IMR-90 (cell line): ENCODE measurements around the gene RPTOR. TPM values are rescaled to one million over a fixed set of nuclear protein-coding genes. Genes with fewer than 3 reads are reported as not detected.

Experiments used
- ATAC-seq: fragments of 200-7000 bp; cut with Tn5 transposase; 2 replicates; pipeline ENCODE4 v1.9.1; 2020; ENCODE audit warnings: low read depth, mild to moderate bottlenecking, moderate library complexity
- BruUV-seq: library from RNA; stranded (reverse); fragments of 400-500 nt; replicated peaks from 2 replicates; lab custom pipeline; 2021; lab: Mats Ljungman, UMichigan
- CTCF ChIA-PET: fragments of 300-600 bp; formaldehyde crosslinking; extraction: SDS; loops from one replicate; lab custom pipeline; 2021; ENCODE audit warnings: antibody characterized with exemption; lab: Yijun Ruan, JAX
- POLR2A ChIA-PET: fragments of 300-600 bp; sonication (Branson Sonifier 250); formaldehyde crosslinking; loops from one replicate; lab custom pipeline; 2022; ENCODE audit warnings: antibody characterized with exemption; ENCODE audit not compliant: unreplicated experiment; lab: Charles Lee
- DNase-seq: peaks from one replicate; pipeline ENCODE4 v3.0.0; 2013
- H2AFZ ChIP-seq: replicated peaks from 2 replicates; pipeline ENCODE3; 2013; ENCODE audit warnings: low read length, mild to moderate bottlenecking; ENCODE audit not compliant: poor library complexity
- H2AK5ac ChIP-seq: 2 replicates; pipeline ENCODE4 v1.6.1; 2013; ENCODE audit warnings: low read depth, low read length, inconsistent platforms
- H2AK9ac ChIP-seq: replicated peaks from 2 replicates; pipeline ENCODE3; 2013; ENCODE audit warnings: mild to moderate bottlenecking, low read depth, low read length, moderate library complexity; ENCODE audit not compliant: poor library complexity
- H2BK120ac ChIP-seq: 2 replicates; pipeline ENCODE4 v1.6.1; 2013; ENCODE audit warnings: low read depth, low read length, inconsistent platforms
- H2BK15ac ChIP-seq: 3 replicates; pipeline ENCODE4 v1.6.1; 2013; ENCODE audit warnings: low read depth, low read length, inconsistent platforms
- H2BK20ac ChIP-seq: 2 replicates; pipeline ENCODE4 v1.6.1; 2013; ENCODE audit warnings: low read depth, mild to moderate bottlenecking, inconsistent platforms, low read length, moderate library complexity
- H2BK5ac ChIP-seq: 2 replicates; pipeline ENCODE4 v1.6.1; 2013; ENCODE audit warnings: mild to moderate bottlenecking, low read depth, low read length, inconsistent platforms; ENCODE audit not compliant: poor library complexity, severe bottlenecking
- H3K14ac ChIP-seq: replicated peaks from 2 replicates; pipeline ENCODE4 v1.6.1; 2013; ENCODE audit warnings: low read depth, low read length, inconsistent platforms
- H3K18ac ChIP-seq: 2 replicates; pipeline ENCODE4 v1.6.1; 2013; ENCODE audit warnings: low read depth, low read length, control low read depth
- H3K23ac ChIP-seq: 2 replicates; pipeline ENCODE4 v1.6.1; 2013; ENCODE audit warnings: low read depth, low read length, inconsistent platforms
- H3K27ac ChIP-seq: 2 replicates; pipeline ENCODE4 v1.5.1; 2013; ENCODE audit warnings: mild to moderate bottlenecking, control low read depth, low read length; ENCODE audit not compliant: insufficient read depth
- H3K27me3 ChIP-seq: 2 replicates; pipeline ENCODE4 v1.6.1; 2013; ENCODE audit warnings: low read length; ENCODE audit not compliant: control insufficient read depth, insufficient read depth
- H3K36me3 ChIP-seq: 2 replicates; pipeline ENCODE4 v1.6.1; 2013; ENCODE audit warnings: low read length, mixed read lengths; ENCODE audit not compliant: control insufficient read depth, insufficient read depth
- H3K4ac ChIP-seq: 2 replicates; pipeline ENCODE4 v1.6.1; 2013; ENCODE audit warnings: low read depth, low read length, inconsistent platforms
- H3K4me1 ChIP-seq: 2 replicates; pipeline ENCODE4 v1.6.1; 2013; ENCODE audit warnings: low read length, mixed read lengths; ENCODE audit not compliant: control insufficient read depth, insufficient read depth
- H3K4me2 ChIP-seq: 2 replicates; pipeline ENCODE4 v1.6.1; 2013; ENCODE audit warnings: low read depth, mild to moderate bottlenecking, control low read depth, low read length, moderate library complexity
- H3K4me3 ChIP-seq: 2 replicates; pipeline ENCODE4 v1.5.1; 2013; ENCODE audit warnings: low read depth, mild to moderate bottlenecking, control low read depth, low read length, moderate library complexity; ENCODE audit not compliant: insufficient read depth
- H3K56ac ChIP-seq: 2 replicates; pipeline ENCODE4 v1.6.1; 2013; ENCODE audit warnings: low read length, inconsistent platforms; ENCODE audit not compliant: insufficient read depth; ENCODE audit errors: extremely low read depth
- H3K79me1 ChIP-seq, 2 experiments: 2 replicates each; pipeline ENCODE4 v1.6.1; 2013; ENCODE audit warnings: low read length in 2 of 2, inconsistent platforms in 1 of 2, low read depth in 1 of 2
- H3K9ac ChIP-seq: 2 replicates; pipeline ENCODE4 v1.6.1; 2013; ENCODE audit warnings: low read depth, low read length, control low read depth
- H3K9me1 ChIP-seq: 2 replicates; pipeline ENCODE4 v1.6.1; 2013; ENCODE audit warnings: low read length, inconsistent platforms; ENCODE audit not compliant: insufficient read depth
- H3K9me3 ChIP-seq: 2 replicates; pipeline ENCODE4 v1.6.1; 2013; ENCODE audit warnings: low read length; ENCODE audit not compliant: control insufficient read depth, insufficient read depth
- H4K20me1 ChIP-seq: 2 replicates; pipeline ENCODE4 v1.6.1; 2013; ENCODE audit warnings: low read length, inconsistent platforms; ENCODE audit not compliant: insufficient read depth
- H4K5ac ChIP-seq: 2 replicates; pipeline ENCODE4 v1.6.1; 2013; ENCODE audit warnings: mild to moderate bottlenecking, low read depth, low read length, control low read depth
- H4K8ac ChIP-seq, 2 experiments: 2 replicates each; pipeline ENCODE4 v1.6.1; 2013; ENCODE audit warnings: low read depth in 2 of 2, low read length in 2 of 2, control low read depth in 1 of 2, inconsistent platforms in 1 of 2
- H4K91ac ChIP-seq: 2 replicates; pipeline ENCODE4 v1.6.1; 2013; ENCODE audit warnings: low read depth, low read length, inconsistent platforms; ENCODE audit not compliant: insufficient read depth
- BHLHE40 ChIP-seq: fragments of 150-350 bp; IDR thresholded peaks from 2 replicates; pipeline ENCODE4 v1.6.1; 2016; ENCODE audit warnings: mild to moderate bottlenecking, low read depth, low read length
- CTCF ChIP-seq: conservative IDR thresholded peaks from 2 replicates; pipeline ENCODE4 v1.5.1; 2012; ENCODE audit warnings: mild to moderate bottlenecking, low read depth, low read length, improper control_type of control experiment
- ELK1 ChIP-seq: fragments of 150-350 bp; IDR thresholded peaks from 2 replicates; pipeline ENCODE4 v1.6.1; 2016; ENCODE audit warnings: low read depth, mild to moderate bottlenecking, low read length, moderate library complexity, borderline replicate concordance
- FOS ChIP-seq: fragments of 150-350 bp; IDR thresholded peaks from 2 replicates; pipeline ENCODE4 v1.6.1; 2016; ENCODE audit warnings: low read depth, low read length
- MAZ ChIP-seq: IDR thresholded peaks from 2 replicates; pipeline ENCODE4 v1.6.1; 2012; ENCODE audit warnings: low read depth, mild to moderate bottlenecking, low read length, improper control_type of control experiment, moderate library complexity, borderline replicate concordance
- POLR2A ChIP-seq: IDR thresholded peaks from 2 replicates; pipeline ENCODE4 v1.6.1; 2012; ENCODE audit warnings: mild to moderate bottlenecking, low read depth, low read length
- WGBS, 2 experiments: methylation state at CpG; one replicate each; pipeline versions ENCODE4 v1.1.5 to v1.1.7; 2013; ENCODE audit warnings: missing lambda C conversion rate in 2 of 2; ENCODE audit not compliant: insufficient read length in 1 of 2; ENCODE audit errors: extremely low coverage in 2 of 2; 5-methylcytosine and 5-hydroxymethylcytosine counted together
- dilution Hi-C: fragments of 300-500 bp; cut with HindIII; formaldehyde crosslinking; loops from one replicate; pipeline ENCODE4 v1.14.3; 2018; ENCODE audit warnings: low sequenced_read_pairs; ENCODE audit not compliant: unreplicated experiment
- in situ Hi-C: fragments of 300-500 bp; cut with MboI; formaldehyde crosslinking; loops from 3 replicates; pipeline ENCODE4 v1.14.3; 2019; ENCODE audit warnings: low sequenced_read_pairs, inconsistent platforms, mixed read lengths
- intact Hi-C: fragments of 100-400 bp; cut with micrococcal nuclease; formaldehyde crosslinking; loops from 2 replicates; pipeline ENCODE4 v1.10.0; 2022
- polyA plus RNA-seq, 3 experiments: library from polyadenylated mRNA; depleted of rRNA; stranded (reverse); fragments of >200 nt; gene quantifications; 2 replicates each; pipeline ENCODE4 v1.2.3, GENCODE V29; 2012; ENCODE audit warnings: low replicate concordance in 1 of 3
- total RNA-seq: library from RNA; depleted of rRNA; stranded (reverse); fragments of >200 nt; gene quantifications from 2 replicates; pipeline ENCODE4 v1.2.3, GENCODE V29; 2012

RPTOR gene
- total and polyA plus RNA-seq, 2 of the 4 experiments (the other 2 are of a cell fraction), result 10.8 to 14.7 TPM

- ChIA-PET POLR2A (no interaction called here), CTCF (no interaction called here)
- no peak overlapping the region for H3K9ac ChIP-seq
- no peak overlapping the region for H3K56ac ChIP-seq
- peaks cover 11% of the 10 kb centered on the region for H3K9me1 ChIP-seq
- H3K18ac ChIP-seq, result no peak overlapping the region
- peaks cover 7% of the 10 kb centered on the region for H3K4me1 ChIP-seq
- ATAC-seq (peak; percentile 78), DNase-seq (peak; percentile 79)
- H3K14ac ChIP-seq, result no peak overlapping the region
- no peak overlapping the region for H3K4me3 ChIP-seq
- no peak overlapping the region for H3K27ac ChIP-seq
- H2BK15ac ChIP-seq, result no peak overlapping the region
- intact Hi-C loops (no loop called here), dilution Hi-C loops (no loop called here), in situ Hi-C loops (no loop called here)
- H3K27me3 ChIP-seq, result peaks cover 7% of the 10 kb centered on the region; the same call in 1 of the 2 replicates
- no peak for TF ChIP-seq CTCF
- TF ChIP-seq BHLHE40, result peak; percentile 58; the same call in 1 of the 2 replicates
- TF ChIP-seq ELK1, result no peak
- no peak for TF ChIP-seq POLR2A
- no peak for TF ChIP-seq MAZ
- TF ChIP-seq FOS, result peak; percentile 65; the same call in 1 of the 2 replicates
- no peaks in the 10 kb centered on the region for H3K9me3 ChIP-seq
- WGBS, 2 experiments, result 78% methylated on average over 7 of the region's 15 CpGs; no CpG with 5 or more reads in 1 of the 2 experiments
- no peak overlapping the region for H3K4ac ChIP-seq
- H2AFZ ChIP-seq, result no peak overlapping the region
- H4K20me1 ChIP-seq, result 0 out of 2 replicates have a peak, but pooled peaks cover 6% of the 10 kb centered on the region
- no peak overlapping the region for H3K4me2 ChIP-seq
- no peak overlapping the region for H2AK9ac ChIP-seq
- H4K91ac ChIP-seq, result no peak overlapping the region
- BruUV-seq, result no TSS peak
- H3K23ac ChIP-seq, result no peak overlapping the region
- no peak overlapping the region for H2BK5ac ChIP-seq
- no peak overlapping the region for H2BK20ac ChIP-seq
- H4K5ac ChIP-seq, result no peak overlapping the region
- peak overlapping the region; percentile 75; the same call in 1 of the 2 replicates for H2AK5ac ChIP-seq
- no peaks in the 10 kb centered on the region for H3K79me1 ChIP-seq
- peak overlapping the region; percentile 73; the same call in 1 of the 2 replicates for H2BK120ac ChIP-seq
- H4K8ac ChIP-seq, result no peak overlapping the region
- H3K36me3 ChIP-seq, result no peaks in the 10 kb centered on the region
These were observed 32.4 kb upstream of the RPTOR start for GRCh38 chr17:80512233-80512632.
